LoVo (cell line): ENCODE results near the gene TMEM134.
"Not testable (repeated sequence)": the region's sequence is repeated elsewhere in the genome, so short reads cannot be mapped to it uniquely, and the experiment has no call there.

ENCODE experiments used
- DNase-seq: peaks from one replicate; pipeline ENCODE4 v3.0.0-alpha.2; 2016; ENCODE audit warnings: low spot score

TMEM134 gene

GRCh38 chr11:67468759-67469507 is at the start of gene TMEM134:
Gene TMEM134, minus strand, starts transcription at chr11:67469251. Its CDS starts 59 bp downstream, at chr11:67469192.
- peak; percentile 93 for DNase-seq

- no peak for DNase-seq
Measured at GRCh38 chr11:67517784-67518552, 48.9 kb upstream of the TMEM134 start.

- no peak for DNase-seq
Measured at GRCh38 chr11:67516806-67517205, 47.8 kb upstream of the TMEM134 start.

GRCh38 chr11:67514116-67514515 is 45.1 kb upstream of the TMEM134 start:
- no peak for DNase-seq

GRCh38 chr11:67511558-67511957 is 42.5 kb upstream of the TMEM134 start:
- DNase-seq: not testable (repeated sequence)

- DNase-seq: no peak
Measured at GRCh38 chr11:67510023-67510345, 40.9 kb upstream of the TMEM134 start.

GRCh38 chr11:67508486-67509121 is 39.6 kb upstream of the TMEM134 start:
- peak; percentile 98 for DNase-seq

- DNase-seq: peak; percentile 99
Measured at GRCh38 chr11:67507864-67508485, 38.9 kb upstream of the TMEM134 start, which contains the start of gene CDK2AP2. Gene CDK2AP2, minus strand, starts transcription at chr11:67508162. Its CDS starts 80 bp downstream, at chr11:67508082.

GRCh38 chr11:67507242-67507863 is 38.3 kb upstream of the TMEM134 start:
- DNase-seq: peak; percentile 80

GRCh38 chr11:67506426-67507051 is 37.5 kb upstream of the TMEM134 start:
- no peak for DNase-seq

- peak; percentile 98 for DNase-seq
Measured at GRCh38 chr11:67505605-67506396, 36.8 kb upstream of the TMEM134 start.

- DNase-seq: peak; percentile 71
Measured at GRCh38 chr11:67504950-67505581, 36.0 kb upstream of the TMEM134 start, which contains the start of gene PITPNM1. Gene PITPNM1, minus strand, starts transcription at chr11:67505363. Its CDS starts 1,183 bp downstream, at chr11:67504180.

GRCh38 chr11:67504005-67504949 is 35.2 kb upstream of the TMEM134 start:
- DNase-seq: peak; percentile 28

- no peak for DNase-seq
Measured at GRCh38 chr11:67503119-67504004, 34.3 kb upstream of the TMEM134 start.

GRCh38 chr11:67502328-67502979 is 33.4 kb upstream of the TMEM134 start:
- DNase-seq: no peak

GRCh38 chr11:67501854-67502253 is 32.8 kb upstream of the TMEM134 start:
- no peak for DNase-seq
